K562 (cell line): ENCODE measurements around the gene PCDH18.

ENCODE experiments used
- ATF6 ChIP-seq: sonication (generic); formaldehyde crosslinking; IDR thresholded peaks from 2 replicates; pipeline ENCODE4 v1.4.0; 2020; ENCODE audit warnings: mild to moderate bottlenecking, missing genetic modification reagents
- CBFB ChIP-seq: sonication (generic); formaldehyde crosslinking; IDR thresholded peaks from 2 replicates; pipeline ENCODE4 v1.4.0; 2020; ENCODE audit warnings: mild to moderate bottlenecking, missing genetic modification reagents
- CHD4 ChIP-seq: fragments of 200-600 bp; sonication (generic); IDR thresholded peaks from 3 replicates; pipeline ENCODE4 v1.6.1; 2012; ENCODE audit warnings: low read depth, mild to moderate bottlenecking, mixed read lengths, low read length, inconsistent platforms; ENCODE audit not compliant: insufficient read depth, insufficient replicate concordance, poor library complexity, severe bottlenecking
- CTCF ChIP-seq, 3 experiments: IDR thresholded peaks in 2 of 3; conservative IDR thresholded peaks in 1 of 3; 2 replicates each; pipeline ENCODE4 v1.5.1; 2011 to 2012; ENCODE audit warnings: low read length in 3 of 3, mild to moderate bottlenecking in 3 of 3, control low read depth in 2 of 3, improper control_type of control experiment in 1 of 3, inconsistent platforms in 1 of 3, low read depth in 1 of 3, mixed read lengths in 1 of 3, moderate library complexity in 1 of 3; ENCODE audit not compliant: insufficient read depth in 2 of 3
- ELF2 ChIP-seq: fragments of 250-450 bp; sonication (Bioruptor Pico); IDR thresholded peaks from 2 replicates; pipeline ENCODE4 v1.5.0; 2021; ENCODE audit warnings: mild to moderate bottlenecking
- MYBL2 ChIP-seq, 2 experiments: fragments of 450-650 bp in 1 of 2; sonication (generic) in 1 of 2; formaldehyde crosslinking in 1 of 2; IDR thresholded peaks; 2 replicates each; pipeline versions ENCODE4 v1.6.1 to v1.8.1; 2017 to 2022; ENCODE audit warnings: borderline replicate concordance in 1 of 2, inconsistent platforms in 1 of 2, low read depth in 1 of 2, mild to moderate bottlenecking in 1 of 2, missing genetic modification reagents in 1 of 2, moderate library complexity in 1 of 2
- NFIC ChIP-seq: fragments of 450-650 bp; IDR thresholded peaks from 2 replicates; pipeline ENCODE4 v1.6.1; 2017; ENCODE audit warnings: mild to moderate bottlenecking, inconsistent platforms
- POLR2A ChIP-seq: fragments of 450-650 bp; conservative IDR thresholded peaks from 2 replicates; pipeline ENCODE4 v1.6.1; 2016
- TCF7L2 ChIP-seq: fragments of 150-350 bp; IDR thresholded peaks from 2 replicates; pipeline ENCODE4 v1.6.1; 2016; ENCODE audit warnings: low read depth, mild to moderate bottlenecking, low read length, moderate library complexity
- TEAD4 ChIP-seq, 2 experiments: sonication (generic) in 1 of 2; formaldehyde crosslinking in 1 of 2; IDR thresholded peaks; 2 replicates each; pipeline versions ENCODE4 v1.6.1 to v1.8.0; 2012 to 2022; ENCODE audit warnings: borderline replicate concordance in 1 of 2, inconsistent platforms in 1 of 2, low read length in 1 of 2, mild to moderate bottlenecking in 1 of 2, missing genetic modification reagents in 1 of 2
- TOE1 ChIP-seq, 2 experiments: fragments of 450-650 bp in 1 of 2; sonication (generic) in 1 of 2; formaldehyde crosslinking in 1 of 2; IDR thresholded peaks; 2 replicates each; pipeline versions ENCODE4 v1.7.1 to v1.8.0; 2016 to 2022; ENCODE audit warnings: borderline replicate concordance in 2 of 2, mild to moderate bottlenecking in 2 of 2, antibody characterized with exemption in 1 of 2, inconsistent platforms in 1 of 2, low read depth in 1 of 2, missing genetic modification reagents in 1 of 2, moderate library complexity in 1 of 2
- USF2 ChIP-seq: sonication (generic); formaldehyde crosslinking; IDR thresholded peaks from 2 replicates; pipeline ENCODE4 v1.5.0; 2020; ENCODE audit warnings: missing genetic modification reagents
- ZFPM2 ChIP-seq: fragments of 250-450 bp; sonication (Bioruptor Pico); IDR thresholded peaks from 2 replicates; pipeline ENCODE4 v1.5.1; 2022; ENCODE audit warnings: mild to moderate bottlenecking

DNA sequence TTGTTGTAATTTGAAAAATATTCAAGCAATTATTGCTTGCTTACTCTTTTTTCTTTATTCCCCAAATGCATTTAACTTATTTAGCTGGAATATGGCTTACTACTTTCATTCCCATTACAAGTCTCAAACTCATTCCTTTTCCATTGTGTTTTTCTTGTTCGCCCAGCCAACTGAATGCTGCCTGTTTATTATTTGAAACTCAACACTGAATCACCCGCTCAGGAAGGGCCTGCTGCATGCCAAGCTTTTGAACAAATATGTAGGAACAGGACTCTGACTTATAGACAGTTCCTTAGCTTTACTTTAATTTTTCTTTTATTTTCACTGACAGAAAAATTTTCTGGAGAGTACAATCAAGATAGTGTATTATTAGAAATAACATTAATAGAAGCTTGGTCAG is 12.9 kb downstream of the PCDH18 start:
- TF ChIP-seq TCF7L2 (no peak), ELF2 (CRISPR knock-in tag) (no peak), TEAD4 (IDR thresholded peaks at IDR 0.05; ENCODE audit: low read length) (no peak), TEAD4 (CRISPR knock-in tag; IDR thresholded peaks at IDR 0.05; ENCODE audit: borderline replicate concordance) (no peak), USF2 (CRISPR knock-in tag) (no peak), TOE1 (IDR thresholded peaks at IDR 0.05; ENCODE audit: borderline replicate concordance) (no peak), TOE1 (CRISPR knock-in tag; IDR thresholded peaks at IDR 0.05; ENCODE audit: borderline replicate concordance, low read depth) (no peak), CHD4 (no peak), ZFPM2 (no peak), CTCF (IDR thresholded peaks at IDR 0.05 in 2 of 3, conservative IDR thresholded peaks at IDR 0.05 in 1 of 3; ENCODE audit: insufficient read depth in 2 of 3, low read depth in 1 of 3, low read length in 3 of 3) (no peak), POLR2A (no peak), ATF6 (CRISPR knock-in tag) (no peak), MYBL2 (IDR thresholded peaks at IDR 0.05; ENCODE audit: low read depth) (no peak), MYBL2 (CRISPR knock-in tag; IDR thresholded peaks at IDR 0.05; ENCODE audit: borderline replicate concordance) (no peak), NFIC (no peak), CBFB (CRISPR knock-in tag) (no peak)
